HAP-1 (cell line): ENCODE results near the gene EPB41L4A.
A peak's percentile ranks its signal among the peaks of the same experiment; 100 is the strongest.
"Not testable (repeated sequence)": the region's sequence is repeated elsewhere in the genome, so short reads cannot be mapped to it uniquely, and the experiment has no call there.

Experiments used
- DNase-seq, 2 experiments: peaks; one replicate each; pipeline ENCODE4 v3.0.0-alpha.2; 2016 to 2020; ENCODE audit warnings: low spot score in 2 of 2
- H3K27me3 ChIP-seq: fragments of 250-450 bp; sonication (Bioruptor Pico); 2 replicates; pipeline ENCODE4 v1.5.1; 2020; ENCODE audit warnings: low read depth, mild to moderate bottlenecking, moderate library complexity
- H3K36me3 ChIP-seq: fragments of 250-450 bp; sonication (Bioruptor Pico); replicated peaks from 2 replicates; pipeline ENCODE4 v1.5.1; 2020; ENCODE audit warnings: mild to moderate bottlenecking
- H3K4me1 ChIP-seq: fragments of 250-450 bp; sonication (Bioruptor Pico); 2 replicates; pipeline ENCODE4 v1.5.1; 2020; ENCODE audit warnings: mild to moderate bottlenecking
- H3K4me3 ChIP-seq: fragments of 250-450 bp; sonication (Bioruptor Pico); 2 replicates; pipeline ENCODE4 v1.5.1; 2020; ENCODE audit warnings: mild to moderate bottlenecking, moderate library complexity
- H3K9me3 ChIP-seq: fragments of 250-450 bp; sonication (Bioruptor Pico); 2 replicates; pipeline ENCODE4 v1.5.1; 2020; ENCODE audit warnings: mild to moderate bottlenecking, moderate library complexity
- in situ Hi-C: fragments of 300-500 bp; cut with MboI; formaldehyde crosslinking; loops from 3 replicates; pipeline ENCODE4 v1.14.3; 2020; ENCODE audit warnings: low sequenced_read_pairs, inconsistent platforms, mixed read lengths

EPB41L4A gene

GRCh38 chr5:112417931-112418658 lies 982 bp downstream of the EPB41L4A start:
- no peak for DNase-seq
- in situ Hi-C loops: loop anchor here (25.0 kb wide), 1 partner anchor 206 kb away; no protein-coding TSS in a partner anchor
- Histone ChIP-seq H3K36me3 (no peaks in the 10 kb centered on the region), H3K27me3 (peaks cover 41% of the 10 kb centered on the region), H3K4me3 (no peak overlapping the region), H3K9me3 (no peaks in the 10 kb centered on the region), H3K4me1 (no peaks in the 10 kb centered on the region; the same call in 1 of the 2 replicates)

GRCh38 chr5:112415552-112415951 lies 3.5 kb downstream of the EPB41L4A start:
- no peaks in the 10 kb centered on the region for H3K36me3 ChIP-seq
- no peak overlapping the region for H3K4me3 ChIP-seq
- H3K4me1 ChIP-seq: no peaks in the 10 kb centered on the region; the same call in 1 of the 2 replicates
- in situ Hi-C loops: loop anchor here (25.0 kb wide), 1 partner anchor 203 kb away; no protein-coding TSS in a partner anchor
- DNase-seq: no peak
- peaks cover 40% of the 10 kb centered on the region for H3K27me3 ChIP-seq
- no peaks in the 10 kb centered on the region for H3K9me3 ChIP-seq

GRCh38 chr5:112413611-112414010 lies 5.5 kb downstream of the EPB41L4A start:
- no peaks in the 10 kb centered on the region for H3K36me3 ChIP-seq
- in situ Hi-C loops: loop anchor here (25.0 kb wide), 1 partner anchor 201 kb away; no protein-coding TSS in a partner anchor
- peaks cover 28% of the 10 kb centered on the region for H3K27me3 ChIP-seq
- no peaks in the 10 kb centered on the region for H3K9me3 ChIP-seq
- H3K4me1 ChIP-seq: no peaks in the 10 kb centered on the region; the same call in 1 of the 2 replicates
- H3K4me3 ChIP-seq: no peak overlapping the region
- DNase-seq: no peak

- Histone ChIP-seq H3K4me1 (no peaks in the 10 kb centered on the region; the same call in 1 of the 2 replicates), H3K27me3 (peaks cover 15% of the 10 kb centered on the region), H3K4me3 (no peak overlapping the region), H3K36me3 (no peaks in the 10 kb centered on the region), H3K9me3 (no peaks in the 10 kb centered on the region)
- DNase-seq: no peak
- in situ Hi-C loops: loop anchor here (25.0 kb wide), 1 partner anchor 200 kb away; no protein-coding TSS in a partner anchor
These were observed 6.7 kb downstream of the EPB41L4A start for GRCh38 chr5:112412346-112412745.

- Histone ChIP-seq H3K4me3 (no peak overlapping the region), H3K4me1 (no peaks in the 10 kb centered on the region; the same call in 1 of the 2 replicates), H3K27me3 (peaks cover 12% of the 10 kb centered on the region), H3K36me3 (no peaks in the 10 kb centered on the region), H3K9me3 (no peaks in the 10 kb centered on the region)
- in situ Hi-C loops: loop anchor here (25.0 kb wide), 1 partner anchor 200 kb away; no protein-coding TSS in a partner anchor
- DNase-seq: no peak
These were observed 7.2 kb downstream of the EPB41L4A start for GRCh38 chr5:112411903-112412302.

- Histone ChIP-seq H3K9me3 (no peaks in the 10 kb centered on the region), H3K36me3 (no peaks in the 10 kb centered on the region), H3K27me3 (no peaks in the 10 kb centered on the region), H3K4me3 (no peak overlapping the region), H3K4me1 (no peaks in the 10 kb centered on the region)
- in situ Hi-C loops: loop anchor here (25.0 kb wide), 1 partner anchor 195 kb away; no protein-coding TSS in a partner anchor
- no peak for DNase-seq
These were observed 11.4 kb downstream of the EPB41L4A start for GRCh38 chr5:112407666-112408065.

GRCh38 chr5:112407240-112407639 lies 11.8 kb downstream of the EPB41L4A start:
- H3K4me3 ChIP-seq: no peak overlapping the region
- no peaks in the 10 kb centered on the region for H3K36me3 ChIP-seq
- no peaks in the 10 kb centered on the region for H3K9me3 ChIP-seq
- no peak for DNase-seq
- no peaks in the 10 kb centered on the region for H3K4me1 ChIP-seq
- H3K27me3 ChIP-seq: no peaks in the 10 kb centered on the region
- in situ Hi-C loops: loop anchor here (25.0 kb wide), 1 partner anchor 195 kb away; no protein-coding TSS in a partner anchor

- no peaks in the 10 kb centered on the region for H3K27me3 ChIP-seq
- in situ Hi-C loops: loop anchor here (25.0 kb wide), 1 partner anchor 191 kb away; no protein-coding TSS in a partner anchor
- H3K9me3 ChIP-seq: no peaks in the 10 kb centered on the region
- H3K36me3 ChIP-seq: no peaks in the 10 kb centered on the region
- DNase-seq: no peak
- H3K4me1 ChIP-seq: no peaks in the 10 kb centered on the region
- no peak overlapping the region for H3K4me3 ChIP-seq
These were observed 16.0 kb downstream of the EPB41L4A start for GRCh38 chr5:112403069-112403468.

GRCh38 chr5:112401924-112402323 lies 17.2 kb downstream of the EPB41L4A start:
- H3K4me3 ChIP-seq: no peak overlapping the region
- DNase-seq: no peak
- no peaks in the 10 kb centered on the region for H3K9me3 ChIP-seq
- H3K27me3 ChIP-seq: no peaks in the 10 kb centered on the region
- H3K36me3 ChIP-seq: no peaks in the 10 kb centered on the region
- no peaks in the 10 kb centered on the region for H3K4me1 ChIP-seq
- in situ Hi-C loops: loop anchor here (25.0 kb wide), 1 partner anchor 190 kb away; no protein-coding TSS in a partner anchor

- DNase-seq: no peak
- Histone ChIP-seq H3K4me1 (no peaks in the 10 kb centered on the region), H3K4me3 (no peak overlapping the region), H3K27me3 (no peaks in the 10 kb centered on the region; the same call in 1 of the 2 replicates), H3K9me3 (no peaks in the 10 kb centered on the region), H3K36me3 (no peaks in the 10 kb centered on the region)
- in situ Hi-C loops: no loop called here
These were observed 21.4 kb downstream of the EPB41L4A start for GRCh38 chr5:112397690-112398089.

- no peaks in the 10 kb centered on the region for H3K9me3 ChIP-seq
- in situ Hi-C loops: no loop called here
These were observed 22.6 kb downstream of the EPB41L4A start for GRCh38 chr5:112396430-112396829.

GRCh38 chr5:112395299-112395698 lies 23.8 kb downstream of the EPB41L4A start:
- H3K4me3 ChIP-seq, H3K9me3 ChIP-seq, DNase-seq, H3K36me3 ChIP-seq, H3K4me1 ChIP-seq, H3K27me3 ChIP-seq, in situ Hi-C loops: not testable (repeated sequence)

More at GRCh38 chr5:112396430-112396829, 22.6 kb downstream of the EPB41L4A start:
- H3K4me1 ChIP-seq: no peaks in the 10 kb centered on the region
- no peaks in the 10 kb centered on the region for H3K36me3 ChIP-seq
- H3K27me3 ChIP-seq: no peaks in the 10 kb centered on the region; the same call in 1 of the 2 replicates
- no peak for DNase-seq
- no peak overlapping the region for H3K4me3 ChIP-seq

- no peaks in the 10 kb centered on the region for H3K9me3 ChIP-seq
- in situ Hi-C loops: no loop called here
- no peak overlapping the region for H3K4me3 ChIP-seq
- H3K4me1 ChIP-seq: no peaks in the 10 kb centered on the region
- peak in 1 of 2 experiments; percentile 9 for DNase-seq
- no peaks in the 10 kb centered on the region for H3K36me3 ChIP-seq
- no peaks in the 10 kb centered on the region; the same call in none of the 2 replicates for H3K27me3 ChIP-seq
These were observed 28.8 kb downstream of the EPB41L4A start for GRCh38 chr5:112390327-112390726.

GRCh38 chr5:112388739-112389138 lies 30.3 kb downstream of the EPB41L4A start:
- Histone ChIP-seq H3K27me3 (no peaks in the 10 kb centered on the region; the same call in none of the 2 replicates), H3K4me3 (no peak overlapping the region), H3K9me3 (no peaks in the 10 kb centered on the region), H3K4me1 (no peaks in the 10 kb centered on the region), H3K36me3 (no peaks in the 10 kb centered on the region)
- in situ Hi-C loops: no loop called here
- DNase-seq: no peak
